Endothelial cell of umbilical vein (primary cell): ENCODE data around the gene N4BP2L1. TPM values are rescaled to one million over a fixed set of nuclear protein-coding genes. Genes with fewer than 3 reads are reported as not detected.

Experiments
- BruUV-seq: library from RNA; stranded (reverse); fragments of 400-500 nt; replicated peaks from 2 replicates; lab custom pipeline; 2021; lab: Mats Ljungman, UMichigan
- CTCF ChIA-PET: fragments of 300-600, 350-600 bp; sonication (Branson Sonifier 250); formaldehyde crosslinking; loops from one replicate; lab custom pipeline; 2021; ENCODE audit warnings: antibody characterized with exemption, inconsistent platforms; lab: Charles Lee
- POLR2A ChIA-PET: fragments of 300-600, 350-600 bp; sonication (Branson Sonifier 250); formaldehyde crosslinking; loops from one replicate; lab custom pipeline; 2021; ENCODE audit warnings: antibody characterized with exemption, inconsistent platforms; lab: Charles Lee
- DNase-seq: peaks from one replicate; pipeline ENCODE4 v3.0.0-alpha.2; 2011; ENCODE audit warnings: low read depth, low spot score
- FAIRE-seq: peaks from 2 replicates; lab custom pipeline; 2011; peaks lifted over from hg19 to GRCh38; lab: Jason Lieb, UNC
- H2AFZ ChIP-seq: 2 replicates; pipeline ENCODE4 v1.6.0; 2012; ENCODE audit warnings: low read depth, low read length, control low read depth, inconsistent platforms
- H3K27ac ChIP-seq: 2 replicates; pipeline ENCODE4 v1.5.1; 2011; ENCODE audit warnings: low read depth, mild to moderate bottlenecking, control low read depth, low read length, moderate library complexity; ENCODE audit not compliant: insufficient read depth
- H3K27me3 ChIP-seq, 2 experiments: 2 replicates each; pipeline versions ENCODE4 v1.6.0 to v1.6.1; 2011; ENCODE audit warnings: low read length in 2 of 2, mixed read lengths in 1 of 2; ENCODE audit not compliant: control insufficient read depth in 2 of 2, insufficient read depth in 2 of 2
- H3K36me3 ChIP-seq, 2 experiments: 2 replicates in 1 of 2; 3 replicates in 1 of 2; pipeline ENCODE4 v1.5.1; 2011; ENCODE audit warnings: low read length in 2 of 2, mild to moderate bottlenecking in 1 of 2, moderate library complexity in 1 of 2; ENCODE audit not compliant: control insufficient read depth in 2 of 2, insufficient read depth in 2 of 2; ENCODE audit errors: extremely low read depth in 1 of 2
- H3K4me1 ChIP-seq: 3 replicates; pipeline ENCODE4 v1.5.1; 2011; ENCODE audit warnings: mild to moderate bottlenecking, low read length; ENCODE audit not compliant: control insufficient read depth, insufficient read depth; ENCODE audit errors: extremely low read depth
- H3K4me2 ChIP-seq: 2 replicates; pipeline ENCODE4 v1.6.1; 2011; ENCODE audit warnings: low read length, control low read depth, mixed read lengths; ENCODE audit not compliant: insufficient read depth
- H3K4me3 ChIP-seq, 3 experiments: fragments of 200-600 bp in 1 of 3; sonication (generic), shearing (Covaris generic) in 1 of 3; replicated peaks in 1 of 3; 2 replicates each; pipeline ENCODE4 v1.5.1; 2011 to 2016; ENCODE audit warnings: control low read depth in 3 of 3, low read length in 3 of 3, mild to moderate bottlenecking in 2 of 3, inconsistent platforms in 1 of 3, low read depth in 1 of 3, moderate library complexity in 1 of 3; ENCODE audit not compliant: insufficient read depth in 1 of 3
- H3K79me2 ChIP-seq: 2 replicates; pipeline ENCODE4 v1.6.0; 2012; ENCODE audit warnings: low read length, inconsistent platforms; ENCODE audit not compliant: control insufficient read depth, insufficient read depth
- H3K9ac ChIP-seq: replicated peaks from 2 replicates; pipeline ENCODE3; 2011; ENCODE audit warnings: low read length, control low read depth; ENCODE audit not compliant: insufficient read depth; ENCODE audit errors: extremely low read depth
- H3K9me1 ChIP-seq: replicated peaks from 3 replicates; pipeline ENCODE4 v1.6.0; 2011; ENCODE audit warnings: mild to moderate bottlenecking, low read length; ENCODE audit not compliant: control insufficient read depth, insufficient read depth; ENCODE audit errors: extremely low read depth
- H3K9me3 ChIP-seq: replicated peaks from 2 replicates; pipeline ENCODE4 v1.5.1; 2012; ENCODE audit warnings: low read length, inconsistent platforms; ENCODE audit not compliant: control insufficient read depth, insufficient read depth
- H4K20me1 ChIP-seq: replicated peaks from 2 replicates; pipeline ENCODE3; 2011; ENCODE audit warnings: mild to moderate bottlenecking, low read length; ENCODE audit not compliant: control insufficient read depth, insufficient read depth; ENCODE audit errors: extremely low read depth
- CTCF ChIP-seq, 2 donors: IDR thresholded peaks; 1 replicate in 1 of 2; 2 replicates in 1 of 2; pipeline ENCODE4 v1.5.1; 2011; ENCODE audit warnings: low read length in 2 of 2, mild to moderate bottlenecking in 2 of 2, moderate library complexity in 2 of 2, control low read depth in 1 of 2, inconsistent platforms in 1 of 2, low read depth in 1 of 2; ENCODE audit not compliant: insufficient read depth in 1 of 2; ENCODE audit errors: extremely low read depth in 1 of 2
- EZH2 ChIP-seq: IDR thresholded peaks from 2 replicates; pipeline ENCODE4 v1.6.1; 2012; ENCODE audit warnings: borderline replicate concordance, low read depth, mild to moderate bottlenecking, moderate library complexity, low read length, inconsistent platforms; ENCODE audit not compliant: severe bottlenecking
- FOS ChIP-seq: IDR thresholded peaks from 2 replicates; pipeline ENCODE4 v1.6.1; 2011; ENCODE audit warnings: mild to moderate bottlenecking, low read length, moderate library complexity, borderline replicate concordance; ENCODE audit not compliant: insufficient read depth
- GATA2 ChIP-seq: IDR thresholded peaks from 2 replicates; pipeline ENCODE4 v1.7.0; 2011; ENCODE audit warnings: low read depth, mild to moderate bottlenecking, moderate library complexity, mixed read lengths, low read length; ENCODE audit not compliant: insufficient read length, insufficient read depth
- JUN ChIP-seq: IDR thresholded peaks from 2 replicates; pipeline ENCODE4 v1.6.1; 2011; ENCODE audit warnings: borderline replicate concordance, low read depth; ENCODE audit not compliant: insufficient read length, insufficient read depth
- MAX ChIP-seq: IDR thresholded peaks from 2 replicates; pipeline ENCODE4 v1.6.1; 2011; ENCODE audit not compliant: insufficient read depth, insufficient read length
- MYC ChIP-seq: IDR thresholded peaks from one replicate; pipeline ENCODE4 v1.6.1; 2011; ENCODE audit warnings: mild to moderate bottlenecking, low read depth, low read length
- POLR2A ChIP-seq: IDR thresholded peaks from 2 replicates; pipeline ENCODE4 v1.6.1; 2012; ENCODE audit warnings: low read depth, mild to moderate bottlenecking, control low read depth, low read length
- POLR2AphosphoS5 ChIP-seq: IDR thresholded peaks from 2 replicates; pipeline ENCODE4 v1.6.1; 2012; ENCODE audit warnings: low read depth, mild to moderate bottlenecking, control low read depth, low read length, moderate library complexity; ENCODE audit not compliant: insufficient read depth
- dilution Hi-C: fragments of 300-500 bp; cut with MboI; formaldehyde crosslinking; loops from one replicate; pipeline ENCODE4 v1.15.0; 2019; ENCODE audit warnings: low sequenced_read_pairs; ENCODE audit not compliant: extremely low pct_ligation_motif_present
- intact Hi-C: fragments of 100-400 bp; cut with micrococcal nuclease; formaldehyde crosslinking; loops from one replicate; pipeline ENCODE4 v1.10.0; 2022
- polyA plus RNA-seq, 4 experiments: library from polyadenylated mRNA; depleted of rRNA in 3 of 4; stranded (reverse) in 3 of 4; unstranded in 1 of 4; fragments of >200 nt; gene quantifications; 2 replicates each; pipeline versions ENCODE4 v1.2.1 to v1.2.3, GENCODE V29; 2011 to 2012; ENCODE audit warnings: missing spikeins in 1 of 4
- total RNA-seq: library from RNA; stranded (reverse); gene quantifications from 2 replicates; pipeline ENCODE4 v1.2.3, GENCODE V29; 2021

N4BP2L1 gene
- total and polyA plus RNA-seq, 2 donors (not counting 3 experiments of a cell fraction or from before 2014, with no cell fraction given) = 1.1 to 2.1 TPM

GRCh38 chr13:32390048-32390447, 37.9 kb downstream of the N4BP2L1 start:
- Histone ChIP-seq H3K4me1 (no peaks in the 10 kb centered on the region), H3K27me3 (no peaks in the 10 kb centered on the region), H3K4me3 (no peak overlapping the region), H4K20me1 (no peaks in the 10 kb centered on the region), H3K4me2 (no peak overlapping the region), H3K36me3 (no peaks in the 10 kb centered on the region), H3K9ac (no peak overlapping the region), H2AFZ (no peak overlapping the region), H3K9me3 (no peaks in the 10 kb centered on the region), H3K9me1 (no peaks in the 10 kb centered on the region), H3K27ac (no peak overlapping the region), H3K79me2 (no peaks in the 10 kb centered on the region)
- dilution Hi-C loops = no loop called here
- BruUV-seq = no TSS peak
- TF ChIP-seq FOS = no peak
- TF ChIP-seq CTCF (IDR thresholded peaks at IDR 0.05; ENCODE audit: extremely low read depth in 1 of 2, insufficient read depth in 1 of 2, low read depth in 1 of 2, low read length in 2 of 2) = no peak
- no peak for TF ChIP-seq MYC
- no peak for TF ChIP-seq POLR2A
- no peak for TF ChIP-seq JUN
- no peak for TF ChIP-seq MAX
- TF ChIP-seq EZH2 = no peak
- no peak for TF ChIP-seq GATA2
- TF ChIP-seq POLR2AphosphoS5 = no peak
- ChIA-PET CTCF (no interaction called here), POLR2A (no interaction called here)
- intact Hi-C loops = no loop called here
- DNase-seq (no peak), FAIRE-seq (no peak)
